GM12872 (cell line): ENCODE results near the gene CDH18.

Experiments
- TF ChIP-seq, protein P1 (sequence below): IDR thresholded peaks from 3 replicates; pipeline ENCODE4 v1.5.1; 2011; ENCODE audit warnings: low read depth, mild to moderate bottlenecking, low read length, moderate library complexity; ENCODE audit not compliant: insufficient read depth

CDH18 gene

DNA sequence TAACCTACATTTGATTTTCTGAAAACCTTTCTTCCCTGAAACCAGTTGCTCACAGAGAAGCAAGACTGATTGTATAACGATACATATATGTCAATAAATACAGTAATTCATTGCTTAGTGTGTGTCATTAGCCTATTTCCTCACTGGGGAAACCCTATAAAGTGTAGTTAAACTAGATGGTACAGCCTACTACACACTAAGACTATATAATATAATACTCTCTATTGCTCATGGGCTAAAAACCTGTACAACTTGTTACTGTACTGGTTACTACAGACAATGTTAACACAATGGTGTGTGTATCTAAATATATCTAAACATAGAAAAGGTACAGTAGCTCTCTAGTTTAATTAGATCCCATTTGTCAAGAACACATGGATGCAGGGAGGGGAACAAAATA, 181.2 kb downstream of the CDH18 start:
- TF ChIP-seq, protein P1, sequence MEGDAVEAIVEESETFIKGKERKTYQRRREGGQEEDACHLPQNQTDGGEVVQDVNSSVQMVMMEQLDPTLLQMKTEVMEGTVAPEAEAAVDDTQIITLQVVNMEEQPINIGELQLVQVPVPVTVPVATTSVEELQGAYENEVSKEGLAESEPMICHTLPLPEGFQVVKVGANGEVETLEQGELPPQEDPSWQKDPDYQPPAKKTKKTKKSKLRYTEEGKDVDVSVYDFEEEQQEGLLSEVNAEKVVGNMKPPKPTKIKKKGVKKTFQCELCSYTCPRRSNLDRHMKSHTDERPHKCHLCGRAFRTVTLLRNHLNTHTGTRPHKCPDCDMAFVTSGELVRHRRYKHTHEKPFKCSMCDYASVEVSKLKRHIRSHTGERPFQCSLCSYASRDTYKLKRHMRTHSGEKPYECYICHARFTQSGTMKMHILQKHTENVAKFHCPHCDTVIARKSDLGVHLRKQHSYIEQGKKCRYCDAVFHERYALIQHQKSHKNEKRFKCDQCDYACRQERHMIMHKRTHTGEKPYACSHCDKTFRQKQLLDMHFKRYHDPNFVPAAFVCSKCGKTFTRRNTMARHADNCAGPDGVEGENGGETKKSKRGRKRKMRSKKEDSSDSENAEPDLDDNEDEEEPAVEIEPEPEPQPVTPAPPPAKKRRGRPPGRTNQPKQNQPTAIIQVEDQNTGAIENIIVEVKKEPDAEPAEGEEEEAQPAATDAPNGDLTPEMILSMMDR: no peak

DNA sequence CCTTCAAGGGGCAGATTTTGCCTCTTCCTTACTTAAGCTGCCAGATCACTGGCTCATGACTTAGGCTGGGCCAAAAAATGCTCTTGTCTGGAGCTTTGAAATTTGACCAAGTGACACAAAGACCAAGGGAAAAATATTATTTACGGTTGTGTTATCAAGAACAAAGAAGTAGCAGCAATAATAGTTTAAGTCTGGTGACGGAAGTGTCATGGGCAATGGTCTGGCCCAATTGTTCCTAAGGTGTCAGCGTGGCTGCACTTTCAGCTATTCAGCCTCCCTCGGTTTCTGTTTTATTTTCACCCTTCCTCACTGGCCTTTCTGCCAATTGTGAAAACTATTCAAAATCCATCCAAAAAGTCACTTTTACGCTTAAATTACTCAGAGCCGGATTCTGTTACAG, 185.3 kb downstream of the CDH18 start:
- TF ChIP-seq, protein P1: no peak

DNA sequence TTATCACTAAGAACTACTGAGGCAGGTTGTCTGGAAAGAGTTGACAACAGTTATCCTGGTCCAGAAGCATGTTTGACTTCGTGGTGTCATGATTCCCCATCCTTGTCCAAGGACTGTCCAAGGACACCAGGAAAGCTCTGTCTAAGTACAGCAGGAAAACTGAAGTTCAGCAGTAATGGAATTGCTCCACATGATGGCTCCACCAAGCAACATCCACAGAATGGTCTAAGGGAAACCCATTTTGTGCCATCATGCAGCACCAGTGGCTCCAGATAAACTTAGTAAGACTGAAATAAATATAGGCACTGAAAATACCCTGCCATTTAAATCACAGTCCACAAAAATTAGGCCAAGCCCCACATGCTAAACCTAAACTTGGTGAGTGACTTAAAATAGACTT, 192.8 kb downstream of the CDH18 start:
- TF ChIP-seq, protein P1: no peak

DNA sequence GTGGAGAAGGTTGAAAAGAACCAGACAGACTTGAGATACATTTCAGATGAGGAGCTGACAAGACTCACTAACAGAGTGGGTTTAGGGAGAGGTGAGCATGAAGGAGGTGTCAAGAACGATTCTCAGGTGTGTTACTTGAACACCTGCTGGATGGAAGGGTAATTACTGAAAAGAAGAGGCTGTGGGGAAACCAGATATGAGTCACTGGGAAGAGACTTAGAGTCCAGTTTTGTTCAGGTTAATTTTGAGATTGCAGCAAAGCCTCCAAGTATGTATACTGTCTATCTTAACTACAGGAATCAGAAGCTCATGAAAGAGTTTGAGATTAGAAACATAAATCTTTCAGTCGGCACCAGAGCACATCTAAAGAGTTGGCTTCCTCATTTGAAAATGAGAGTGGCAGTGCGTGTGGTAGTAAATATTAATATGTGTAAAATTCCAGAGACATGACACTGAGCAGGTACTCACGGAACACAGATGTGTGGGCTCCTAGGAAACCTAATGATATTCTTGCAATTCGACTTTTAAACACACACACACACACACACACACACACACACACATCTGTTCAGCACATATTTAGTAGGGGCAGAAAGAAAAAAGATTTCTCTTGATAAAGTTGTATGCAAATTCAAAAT, 197.1 kb downstream of the CDH18 start:
- TF ChIP-seq, protein P1: no peak

DNA sequence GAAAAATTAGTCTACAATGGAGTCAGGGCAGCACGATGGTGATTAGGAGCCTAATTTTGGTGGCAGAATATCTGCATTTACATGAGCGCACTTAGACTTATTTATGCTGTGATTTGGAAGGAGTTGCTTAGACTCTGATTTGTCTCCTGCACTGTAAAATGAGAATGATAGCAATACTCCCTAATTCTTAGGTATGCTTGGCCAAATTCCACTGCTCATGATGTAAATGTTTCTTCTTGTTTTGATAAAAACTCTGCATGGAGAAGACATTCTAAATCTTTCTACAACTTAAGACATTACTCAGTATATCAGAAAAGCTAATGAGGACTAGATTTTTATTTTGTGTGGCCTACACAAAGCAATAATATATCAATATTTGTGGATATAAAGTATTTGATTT, 205.4 kb downstream of the CDH18 start:
- TF ChIP-seq, protein P1: no peak

DNA sequence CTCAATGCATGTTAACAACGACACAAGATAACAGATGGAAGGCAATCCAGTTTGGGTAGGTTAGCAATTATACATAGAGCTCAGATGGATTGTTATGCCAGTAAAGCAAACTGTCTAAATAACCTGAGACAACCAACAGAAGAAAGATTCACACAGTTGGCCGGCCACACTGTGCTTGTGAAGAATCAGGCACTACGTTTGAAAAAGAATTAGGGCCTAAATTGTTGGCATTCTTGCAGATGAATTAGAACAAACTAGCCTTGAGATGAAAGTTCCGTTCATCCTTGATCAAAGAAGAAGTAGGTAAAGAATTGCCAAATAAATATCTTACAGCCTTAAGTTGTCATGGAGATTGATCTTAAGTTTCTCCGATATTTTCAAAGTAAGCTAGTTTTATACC, 210.6 kb downstream of the CDH18 start:
- TF ChIP-seq, protein P1: no peak

DNA sequence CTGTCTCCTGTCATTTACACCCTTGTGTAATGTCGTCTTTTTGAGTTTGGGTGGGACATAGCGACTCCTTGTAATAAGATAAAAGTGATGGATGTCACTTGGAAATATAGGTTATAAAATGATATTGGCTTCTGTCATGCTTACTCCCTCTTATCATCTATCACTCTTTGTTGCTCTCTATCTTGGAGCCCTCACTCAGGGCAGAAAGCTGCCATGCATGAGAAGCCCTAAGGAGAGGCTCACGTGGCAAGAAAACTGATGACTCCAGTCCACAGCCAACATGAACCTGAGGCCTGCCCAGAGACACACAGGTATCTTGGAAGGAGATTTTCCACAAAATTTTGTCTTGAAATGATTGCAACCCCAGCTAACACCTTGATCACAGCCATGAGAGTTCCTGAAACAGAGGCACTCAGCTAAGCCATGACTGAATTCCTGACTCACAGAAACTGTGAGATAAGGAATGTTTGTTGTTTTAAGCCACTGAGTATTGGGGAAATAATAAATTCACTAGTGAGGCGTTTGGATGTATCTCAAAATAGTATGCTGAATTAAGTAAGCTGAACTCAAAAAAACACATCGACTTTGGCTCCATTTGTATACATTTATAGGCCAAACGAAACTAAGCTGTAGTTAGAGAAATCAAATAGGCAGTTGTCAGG, 216.7 kb downstream of the CDH18 start:
- TF ChIP-seq, protein P1: no peak
